Measurements from ENCODE around the gene MATN1. TPM values are rescaled to one million over a fixed set of nuclear protein-coding genes. Genes with fewer than 3 reads are reported as not detected.

MATN1 gene
- total RNA-seq, 6 experiments from 2014 or later = 0.06 TPM; not detected in 5

- no peak for DNase-seq
- no peak overlapping the region for H3K4me3 Mint-ChIP-seq
- peaks cover 22% of the 10 kb centered on the region for H3K27me3 Mint-ChIP-seq (ENCODE audit: insufficient read depth)
- H3K36me3 Mint-ChIP-seq (ENCODE audit: low read depth) = no peaks in the 10 kb centered on the region
- no peaks in the 10 kb centered on the region; the same call in 1 of the 2 replicates for H3K9me3 Mint-ChIP-seq
- peaks cover 7% of the 10 kb centered on the region for H3K4me1 Mint-ChIP-seq (ENCODE audit: low read depth)
- no peak overlapping the region for H3K27ac Mint-ChIP-seq
- no peak for TF ChIP-seq CTCF (IDR thresholded peaks at IDR 0.05)
Observed at GRCh38 chr1:30739601-30740000, 16.2 kb upstream of the MATN1 start.

- Mint-ChIP-seq H3K4me3 (no peak overlapping the region), H3K4me1 (ENCODE audit: low read depth) (peaks cover 7% of the 10 kb centered on the region), H3K27ac (no peak overlapping the region), H3K36me3 (ENCODE audit: low read depth) (no peaks in the 10 kb centered on the region), H3K9me3 (no peaks in the 10 kb centered on the region; the same call in 1 of the 2 replicates), H3K27me3 (ENCODE audit: insufficient read depth) (peaks cover 22% of the 10 kb centered on the region)
- DNase-seq = no peak
- no peak for TF ChIP-seq CTCF (IDR thresholded peaks at IDR 0.05)
Observed at GRCh38 chr1:30738715-30739559, 15.6 kb upstream of the MATN1 start.

- DNase-seq = no peak
- Mint-ChIP-seq H3K36me3 (ENCODE audit: low read depth) (no peaks in the 10 kb centered on the region), H3K9me3 (no peaks in the 10 kb centered on the region; the same call in 1 of the 2 replicates), H3K4me1 (ENCODE audit: low read depth) (peaks cover 7% of the 10 kb centered on the region), H3K4me3 (no peak overlapping the region), H3K27me3 (ENCODE audit: insufficient read depth) (peaks cover 22% of the 10 kb centered on the region), H3K27ac (no peak overlapping the region)
- no peak for TF ChIP-seq CTCF (IDR thresholded peaks at IDR 0.05)
Observed at GRCh38 chr1:30738040-30738714, 14.8 kb upstream of the MATN1 start.

GRCh38 chr1:30737357-30738039 is 14.1 kb upstream of the MATN1 start:
- Mint-ChIP-seq H3K36me3 (ENCODE audit: low read depth) (no peaks in the 10 kb centered on the region), H3K27ac (no peak overlapping the region), H3K9me3 (no peaks in the 10 kb centered on the region; the same call in 1 of the 2 replicates), H3K27me3 (ENCODE audit: insufficient read depth) (peaks cover 22% of the 10 kb centered on the region), H3K4me1 (ENCODE audit: low read depth) (peaks cover 7% of the 10 kb centered on the region), H3K4me3 (no peak overlapping the region)
- no peak for TF ChIP-seq CTCF (IDR thresholded peaks at IDR 0.05)
- DNase-seq = no peak

- Mint-ChIP-seq H3K4me3 (no peak overlapping the region), H3K4me1 (ENCODE audit: low read depth) (peaks cover 1% of the 10 kb centered on the region), H3K36me3 (ENCODE audit: low read depth) (no peaks in the 10 kb centered on the region), H3K27ac (no peak overlapping the region), H3K9me3 (no peaks in the 10 kb centered on the region; the same call in 1 of the 2 replicates), H3K27me3 (ENCODE audit: insufficient read depth) (peaks cover 25% of the 10 kb centered on the region)
- no peak for TF ChIP-seq CTCF (IDR thresholded peaks at IDR 0.05)
- DNase-seq = no peak
Observed at GRCh38 chr1:30735668-30736498, 12.5 kb upstream of the MATN1 start.

Data from HFFc6 (cell line).